Retina (tissue), 1 donor: Measurements from ENCODE around the gene SFMBT1.

Experiments
- DNase-seq: peaks from one replicate; pipeline ENCODE4 v3.0.0-alpha.2; 2016

Gene SFMBT1

DNA sequence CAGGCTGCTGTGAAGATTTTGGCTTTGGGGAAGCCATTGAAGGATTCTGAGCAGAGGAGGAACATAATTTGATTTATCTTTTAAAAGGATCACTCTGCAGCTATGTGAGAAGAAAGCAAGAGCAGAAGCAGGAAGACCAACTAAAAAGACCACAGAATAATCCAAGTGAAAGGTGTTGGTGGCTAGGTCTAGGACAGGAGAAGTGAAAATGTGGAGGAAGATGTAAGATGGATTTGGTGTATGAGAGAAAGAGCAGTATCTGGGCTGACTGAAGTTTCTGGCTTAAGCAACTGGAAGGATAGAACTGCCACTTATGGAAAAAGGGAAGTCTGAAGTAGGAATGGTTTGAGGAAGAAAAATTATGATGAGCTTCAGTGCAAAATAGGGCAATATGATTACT, 62.0 kb downstream of the SFMBT1 start:
- no peak for DNase-seq

DNA sequence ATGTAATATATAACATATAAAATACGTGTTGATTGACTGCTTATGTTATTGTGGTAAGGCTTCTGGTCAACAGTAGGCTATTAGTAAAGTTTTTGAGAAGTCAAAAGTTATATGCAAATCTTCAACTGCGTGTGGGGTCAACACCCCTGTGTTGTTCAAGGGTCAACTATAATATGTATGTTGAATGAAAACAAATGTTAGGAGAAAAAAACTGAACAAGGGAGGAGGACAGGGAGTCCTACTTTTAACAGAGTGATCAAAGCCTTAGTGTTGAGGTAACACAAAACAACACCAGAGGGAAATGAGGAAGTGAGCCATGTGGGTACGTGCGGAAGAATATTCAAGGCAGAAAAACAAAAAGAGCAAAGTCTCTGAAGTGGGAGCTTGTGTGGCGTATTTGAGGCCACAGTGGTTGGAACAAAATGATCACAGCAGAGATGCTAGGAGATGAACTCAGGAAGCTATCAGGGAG, 62.5 kb downstream of the SFMBT1 start:
- DNase-seq = no peak

DNA sequence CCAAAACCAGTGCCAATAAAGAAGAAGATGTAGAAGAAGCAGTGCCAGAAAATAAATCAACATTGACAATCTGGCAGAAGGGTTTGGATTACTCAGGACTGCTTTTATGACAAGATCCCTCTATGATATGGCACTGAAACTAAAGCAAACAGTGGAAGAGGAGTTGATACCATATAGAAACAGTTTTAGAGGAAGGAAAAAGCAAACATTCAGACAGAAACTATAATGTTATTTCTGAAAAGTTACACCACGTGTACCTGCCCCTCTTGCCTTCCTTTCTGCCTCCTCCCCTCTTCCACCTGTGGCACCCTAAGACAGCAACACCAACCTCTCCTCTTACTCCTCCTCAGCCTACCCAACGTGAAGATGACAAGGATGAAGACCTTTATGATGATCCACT, 63.0 kb downstream of the SFMBT1 start:
- no peak for DNase-seq

DNA sequence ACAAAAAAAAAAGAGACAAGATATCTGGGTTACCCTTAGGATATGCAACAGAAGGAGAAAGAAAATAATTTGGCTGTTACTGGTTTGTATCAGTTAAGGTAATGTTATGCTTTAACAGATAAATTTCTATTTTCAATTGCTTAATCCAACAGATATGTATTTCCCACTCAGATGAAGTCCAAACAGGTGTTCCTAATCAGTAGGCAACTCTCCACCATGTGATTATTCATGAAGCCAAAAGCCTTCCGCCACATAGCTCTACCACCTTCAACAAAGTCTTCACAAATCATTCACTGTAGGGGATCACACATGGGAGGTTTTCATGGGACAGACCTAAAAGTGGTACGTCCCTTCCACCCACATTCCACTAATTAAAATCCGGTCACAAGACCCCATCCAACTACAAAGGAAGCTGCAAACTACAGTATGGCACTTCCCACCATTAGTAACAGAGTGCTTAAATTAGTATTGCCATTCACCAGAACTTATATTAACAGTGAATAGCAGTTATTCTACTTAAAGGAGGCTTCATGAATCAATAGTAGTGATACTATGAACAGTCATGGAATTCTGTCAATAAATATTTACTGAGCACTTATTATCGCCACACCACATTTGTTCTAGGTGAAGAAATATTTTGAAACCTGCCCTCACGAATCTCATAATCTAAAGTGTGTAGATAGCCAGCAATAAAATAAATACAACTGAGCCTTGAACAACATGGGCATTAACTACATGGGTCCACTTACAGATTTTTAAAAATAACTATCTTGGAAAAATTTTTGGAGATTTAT, 66.5 kb downstream of the SFMBT1 start:
- DNase-seq = no peak

DNA sequence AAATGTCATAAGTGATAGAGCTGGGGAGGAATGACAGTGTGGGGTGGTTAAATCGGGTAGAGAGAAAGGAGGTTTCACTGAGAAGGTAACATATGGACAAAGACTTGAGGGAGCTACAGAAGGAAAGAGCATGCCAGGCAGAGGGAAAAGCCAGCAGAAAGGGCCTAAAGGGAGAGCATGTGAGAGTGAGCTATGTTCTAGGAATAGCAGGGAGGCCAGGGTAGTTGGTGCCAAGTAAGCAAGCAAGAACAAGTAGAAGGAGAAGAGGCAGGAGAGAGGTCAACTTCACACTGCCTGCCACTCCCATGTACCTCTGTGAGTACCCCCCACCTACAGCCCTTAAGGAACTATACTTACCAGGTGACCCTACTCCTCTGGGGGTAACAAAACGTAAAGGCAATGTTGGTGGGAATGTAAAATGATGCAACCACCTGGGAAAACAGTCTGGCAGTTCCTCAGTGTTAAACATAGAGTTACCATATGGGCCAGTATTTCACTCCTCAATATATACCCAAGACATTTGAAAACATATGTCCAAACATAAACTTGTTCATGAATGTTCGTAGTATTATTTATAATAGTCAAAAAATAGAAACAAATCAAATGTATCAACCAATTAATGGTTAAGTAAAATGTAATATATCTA, 67.6 kb downstream of the SFMBT1 start:
- DNase-seq = no peak

DNA sequence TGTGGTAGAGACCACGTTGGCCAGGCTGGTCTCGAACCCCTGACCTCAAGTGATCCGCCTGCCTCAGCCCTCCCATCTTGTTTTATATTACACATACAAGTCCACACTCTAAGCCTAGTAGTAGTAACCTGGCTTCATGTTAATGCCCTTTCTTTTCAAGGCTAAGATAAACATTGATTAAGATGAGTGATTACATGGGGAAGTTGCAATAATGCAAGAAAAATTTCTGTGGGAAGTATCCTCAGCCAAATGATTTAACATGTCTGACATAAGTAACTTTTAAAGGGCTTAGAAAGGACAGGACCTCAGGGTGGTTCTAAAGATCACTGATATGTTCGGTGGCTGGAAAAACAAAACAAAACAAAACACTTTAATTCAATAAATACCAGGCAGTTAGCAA, 72.1 kb downstream of the SFMBT1 start:
- DNase-seq = no peak

DNA sequence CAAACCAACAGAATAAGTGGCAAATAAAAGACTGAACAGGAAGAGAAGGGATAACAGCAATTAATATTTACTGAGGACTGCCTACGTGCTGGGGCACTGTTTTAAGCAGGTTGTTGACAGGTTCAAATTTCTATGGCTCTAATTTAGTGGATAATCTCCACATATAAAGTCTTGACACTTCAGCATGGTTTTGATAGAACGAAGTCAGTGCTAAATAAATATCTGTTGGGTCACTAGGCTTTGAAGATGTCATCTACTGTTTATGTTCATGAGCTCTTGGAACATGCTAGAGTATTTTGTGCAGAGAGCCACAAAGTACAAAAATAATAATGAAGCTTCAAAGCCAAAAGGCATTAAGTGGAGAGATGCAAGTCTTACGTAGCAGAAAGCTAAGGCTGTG, 74.0 kb downstream of the SFMBT1 start:
- no peak for DNase-seq

DNA sequence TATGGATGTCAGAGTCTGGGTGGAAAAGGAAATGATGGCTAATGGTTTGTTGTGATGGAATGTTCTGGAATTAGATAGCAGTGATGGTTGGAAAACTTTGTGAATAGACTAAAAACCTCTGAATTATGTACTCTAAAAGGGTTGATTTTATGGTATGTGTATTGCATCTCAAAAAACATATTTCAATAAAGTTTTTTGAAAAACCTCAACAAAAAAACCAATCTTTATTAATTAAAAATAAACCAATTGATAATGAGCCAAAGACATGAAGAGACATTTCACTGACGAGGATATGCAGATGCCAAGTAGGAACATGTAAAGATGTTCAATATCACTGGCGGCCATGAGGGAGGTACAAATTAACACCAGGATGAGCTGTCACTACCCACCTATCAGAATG, 78.5 kb downstream of the SFMBT1 start:
- DNase-seq = no peak

DNA sequence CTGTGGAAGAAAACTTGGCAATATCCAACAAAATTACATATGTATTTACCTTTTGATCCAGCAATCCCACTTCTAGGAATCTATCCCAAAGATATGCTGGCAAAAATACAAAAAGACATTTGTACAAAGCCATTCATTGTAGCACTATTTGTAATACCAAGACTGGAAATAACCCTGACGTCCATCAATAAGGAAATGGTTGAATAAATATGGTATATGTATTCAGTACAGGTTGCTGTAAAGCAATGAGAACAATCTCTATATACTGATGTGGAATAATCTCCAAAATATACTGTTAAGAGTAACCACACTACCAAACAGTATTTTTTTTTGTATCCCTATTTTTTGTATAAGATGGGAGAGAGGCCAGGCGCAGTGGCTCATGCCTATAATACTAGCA, 83.7 kb downstream of the SFMBT1 start:
- DNase-seq = no peak

DNA sequence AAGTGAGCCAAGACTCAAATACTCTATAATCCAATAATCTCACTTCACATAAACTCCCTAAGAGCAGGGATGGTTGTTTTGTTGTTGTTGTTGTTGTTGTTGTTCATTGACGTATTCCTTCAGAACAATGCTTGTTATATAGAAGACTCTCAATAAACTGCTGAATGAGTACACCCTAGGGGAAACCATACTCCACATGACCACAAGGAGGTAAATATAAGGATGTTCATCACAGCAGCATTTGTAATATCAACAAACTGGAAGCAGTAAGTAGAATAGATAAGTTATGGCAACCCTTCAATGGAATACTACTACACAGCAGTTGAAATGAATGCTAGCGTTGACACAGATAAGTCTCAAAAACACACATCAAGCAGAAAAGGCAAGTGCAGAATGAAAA, 86.1 kb downstream of the SFMBT1 start:
- no peak for DNase-seq

DNA sequence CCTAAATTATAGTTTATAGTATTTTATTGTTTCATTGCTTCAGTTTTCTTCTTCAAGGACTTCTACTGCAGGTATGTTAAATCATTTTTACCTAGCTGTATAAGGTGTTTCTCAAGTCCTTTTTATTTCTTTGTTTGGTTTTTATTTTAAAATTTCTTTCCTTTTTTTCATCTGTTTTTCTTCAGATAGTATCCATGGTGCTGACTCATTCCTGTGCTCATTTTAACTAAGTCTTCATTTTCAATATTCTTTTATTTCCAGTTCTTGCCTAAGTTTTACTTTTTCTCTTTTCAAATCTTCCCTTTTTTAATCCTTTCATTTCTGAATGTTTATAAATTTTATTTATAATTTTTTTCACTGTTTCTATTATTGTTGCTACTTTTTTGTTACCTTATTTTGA, 106.3 kb downstream of the SFMBT1 start:
- DNase-seq = no peak

DNA sequence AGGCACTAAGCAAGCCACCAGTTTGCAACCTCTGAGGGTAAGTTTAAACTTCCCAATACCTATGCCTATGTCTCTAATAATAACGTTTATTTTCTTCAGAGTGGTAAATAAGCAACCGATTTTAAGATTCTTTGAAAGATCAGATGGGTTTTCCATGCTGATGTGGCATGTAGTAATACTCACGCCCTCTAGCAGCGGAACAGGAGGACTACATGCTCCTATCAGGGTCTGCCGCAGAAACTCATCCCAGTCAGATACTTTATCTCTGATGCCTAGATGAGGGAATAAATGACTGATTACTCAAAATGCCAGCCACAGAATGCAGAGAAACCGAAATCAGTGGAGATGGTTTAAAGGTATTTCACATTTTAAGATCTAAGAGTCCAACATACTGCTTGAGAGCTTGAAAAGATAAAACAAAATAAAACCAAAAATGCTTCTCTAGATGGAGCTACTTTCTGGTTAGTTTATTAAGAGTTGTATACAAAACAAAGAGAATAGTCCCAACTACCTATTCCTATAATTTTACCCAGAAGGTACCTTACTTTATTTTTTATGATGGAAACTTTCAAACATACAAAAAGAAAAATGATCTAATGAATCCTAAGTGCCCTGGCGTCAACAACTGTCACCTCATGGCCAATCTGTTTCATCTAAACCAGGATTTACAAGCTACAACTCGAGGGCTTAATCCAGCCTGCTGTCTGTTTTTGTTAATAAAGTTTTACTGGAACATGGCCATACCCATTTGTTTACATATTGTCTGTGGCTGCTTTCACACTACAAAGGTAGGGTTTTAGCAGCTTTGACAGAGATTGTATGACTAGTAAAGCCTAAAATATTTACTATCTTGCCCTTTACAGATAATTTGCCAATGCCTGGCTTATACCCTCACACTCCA, 111.0 kb downstream of the SFMBT1 start:
- peak; percentile 38 for DNase-seq

DNA sequence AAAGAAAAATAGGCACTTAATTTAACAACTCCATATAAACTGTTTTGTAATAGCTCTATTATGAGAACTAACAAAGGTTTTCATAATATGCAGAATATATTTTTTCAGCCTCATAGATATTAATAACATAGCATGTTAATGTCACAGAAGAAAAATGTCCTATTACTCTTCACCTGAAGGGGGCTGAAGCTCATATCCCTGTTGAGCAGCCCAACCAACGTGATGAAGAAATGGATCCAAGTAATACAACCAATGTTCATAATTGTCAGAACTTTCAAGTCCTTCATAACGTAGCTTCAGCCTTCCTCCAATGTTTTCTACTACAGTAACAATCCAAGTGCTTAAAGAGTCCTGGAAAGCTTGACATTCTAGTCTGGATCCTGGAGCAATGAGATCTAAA, 114.0 kb downstream of the SFMBT1 start:
- no peak for DNase-seq

DNA sequence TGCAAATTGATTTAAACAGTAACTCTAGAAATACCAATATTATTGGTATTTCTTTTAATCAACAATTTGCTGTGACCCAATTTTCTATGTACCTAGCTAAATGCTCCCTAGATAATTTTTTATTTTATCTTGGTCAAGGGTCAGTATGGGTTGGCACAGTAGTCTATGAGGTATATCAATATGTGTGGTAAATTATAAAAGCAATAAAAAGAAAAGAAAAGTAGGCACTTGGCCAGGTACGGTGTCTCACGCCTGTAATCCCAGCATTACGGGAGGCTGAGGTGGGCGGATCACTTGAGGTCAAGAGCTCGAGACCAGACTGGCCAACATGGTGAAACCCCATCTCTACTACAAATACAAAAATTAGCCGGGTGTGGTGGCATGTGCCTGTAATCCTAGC, 114.5 kb downstream of the SFMBT1 start:
- no peak for DNase-seq

DNA sequence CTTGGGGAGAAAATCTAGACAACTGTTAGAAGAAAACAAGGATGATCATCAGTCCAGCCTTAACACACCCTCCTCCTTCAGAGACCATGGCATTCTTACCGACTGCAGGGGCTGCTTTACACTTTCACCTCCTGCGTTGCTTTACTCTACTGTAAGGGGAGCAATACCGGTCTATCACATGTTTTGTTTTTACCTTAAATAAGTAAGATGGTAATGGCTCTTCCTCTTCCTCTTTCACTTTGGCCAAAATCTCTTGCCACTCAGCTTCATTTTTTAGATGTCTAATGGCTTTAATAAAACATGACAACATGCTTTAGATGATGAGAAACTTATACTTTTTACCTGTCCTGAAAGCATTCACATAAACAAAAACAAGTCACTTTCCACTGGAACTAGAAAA, 115.1 kb downstream of the SFMBT1 start:
- DNase-seq = no peak

DNA sequence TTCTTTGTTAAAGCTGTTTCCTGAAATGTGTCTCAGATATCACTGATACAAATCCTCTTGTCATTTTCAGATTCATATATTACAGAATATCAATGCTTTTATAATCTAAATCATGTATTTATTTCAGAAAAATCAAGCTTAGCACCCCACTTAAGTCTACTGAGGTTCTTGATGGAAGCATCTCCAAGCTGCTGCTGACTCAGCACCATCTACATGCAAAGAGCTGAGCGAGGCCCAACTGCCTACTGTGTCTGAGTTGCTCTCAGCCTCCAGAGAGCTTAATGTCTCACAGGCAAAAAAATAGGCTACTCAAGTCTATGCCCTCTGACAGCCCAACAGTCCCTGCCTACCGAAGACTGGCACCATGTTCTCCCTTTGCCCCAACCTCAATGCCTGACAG, 119.3 kb downstream of the SFMBT1 start:
- no peak for DNase-seq

DNA sequence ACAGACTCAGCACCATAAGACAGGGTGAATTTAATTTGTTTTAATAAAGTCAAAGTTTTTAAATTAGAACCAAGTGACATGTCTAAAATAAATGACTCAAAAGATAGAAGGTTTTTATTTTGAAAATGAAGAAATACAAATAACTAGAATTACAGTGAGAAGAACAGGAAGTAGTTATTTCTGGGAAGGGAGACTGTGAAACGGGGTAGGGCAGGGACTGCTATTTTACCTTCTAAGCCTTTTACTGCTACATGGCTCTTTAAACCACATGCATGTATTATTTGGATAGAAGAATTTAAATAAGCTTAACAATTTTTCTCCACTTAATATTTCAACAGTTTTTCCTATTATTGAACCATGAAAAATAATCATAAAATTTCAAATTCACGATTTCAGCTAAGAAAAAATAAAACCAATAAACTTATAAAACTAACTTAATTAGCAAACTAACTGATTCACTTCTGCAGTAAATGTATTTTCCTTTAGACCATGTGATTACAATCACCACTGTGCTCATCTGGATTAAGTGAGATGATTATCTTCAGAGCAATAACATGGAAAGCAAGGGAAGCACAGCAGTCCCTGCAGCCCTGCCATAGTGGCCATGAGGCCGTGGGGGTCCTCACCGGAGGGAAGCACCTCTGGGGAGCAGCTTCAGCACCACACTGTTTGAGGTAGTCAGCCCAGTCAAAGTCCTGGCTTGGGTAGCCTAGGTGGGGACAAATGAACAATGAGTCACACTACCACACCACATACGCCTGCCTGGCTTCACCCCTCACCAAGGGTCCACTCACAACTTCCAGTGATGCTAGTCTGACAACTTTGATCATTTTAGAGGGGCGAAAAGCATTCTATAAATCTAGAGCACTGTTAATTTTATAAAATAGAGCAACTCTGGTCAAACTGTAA, 120.2 kb downstream of the SFMBT1 start:
- DNase-seq = no peak

DNA sequence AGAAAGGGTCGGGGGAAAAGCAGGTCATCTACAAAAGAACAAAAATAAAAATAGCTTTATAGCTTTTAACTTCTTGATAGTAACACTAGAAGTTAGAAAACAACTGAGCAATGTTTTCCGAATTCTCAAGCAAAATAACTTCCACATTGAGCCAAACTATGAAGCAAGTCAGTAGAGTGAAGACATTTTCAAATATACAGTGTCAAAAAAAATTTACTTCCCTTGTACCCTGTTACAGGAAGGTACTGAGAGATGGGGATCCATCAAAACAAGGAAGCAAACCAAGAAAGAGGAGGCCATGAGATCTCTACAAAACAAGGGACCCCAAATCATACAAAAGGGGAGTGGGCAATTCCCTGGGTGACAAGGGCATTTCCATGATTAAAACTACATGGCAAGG, 121.9 kb downstream of the SFMBT1 start:
- no peak for DNase-seq

DNA sequence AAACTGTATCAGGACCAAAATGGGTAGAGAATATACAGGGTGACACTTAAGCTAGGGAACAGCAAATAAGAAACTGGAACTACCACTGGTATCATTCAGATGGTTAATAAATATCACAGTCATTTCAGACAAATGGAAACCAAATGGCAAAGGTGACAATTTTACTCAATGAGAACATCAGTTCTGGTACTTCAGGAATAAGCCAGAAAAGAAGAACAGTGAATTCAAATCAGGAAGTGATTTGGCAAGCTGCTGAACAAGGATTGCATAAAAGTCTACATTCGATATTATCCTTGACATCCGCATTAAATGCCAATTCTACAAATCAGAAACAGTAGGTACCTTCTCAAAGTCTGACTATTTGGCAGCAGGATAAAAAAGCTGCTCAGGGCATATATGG, 125.0 kb downstream of the SFMBT1 start:
- DNase-seq = no peak

DNA sequence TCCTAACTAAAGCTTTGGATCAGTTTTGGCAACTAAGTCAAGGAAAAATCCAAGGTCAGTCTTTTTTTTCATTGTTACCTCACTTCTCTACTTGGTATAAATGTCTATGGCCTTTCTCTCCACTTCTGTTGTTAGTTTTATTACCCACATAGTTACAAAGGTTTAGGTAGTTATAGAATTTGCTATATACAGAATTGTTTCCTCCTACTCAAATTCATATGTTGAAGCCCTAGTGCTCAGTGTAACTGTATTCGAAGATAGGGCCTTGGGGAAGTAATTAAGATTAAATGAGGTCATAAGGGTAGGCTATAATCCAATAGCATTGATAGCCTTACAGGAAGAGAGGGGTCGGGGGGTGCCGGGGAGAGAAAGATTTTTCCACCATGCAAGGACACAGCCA, 128.8 kb downstream of the SFMBT1 start:
- DNase-seq = no peak

DNA sequence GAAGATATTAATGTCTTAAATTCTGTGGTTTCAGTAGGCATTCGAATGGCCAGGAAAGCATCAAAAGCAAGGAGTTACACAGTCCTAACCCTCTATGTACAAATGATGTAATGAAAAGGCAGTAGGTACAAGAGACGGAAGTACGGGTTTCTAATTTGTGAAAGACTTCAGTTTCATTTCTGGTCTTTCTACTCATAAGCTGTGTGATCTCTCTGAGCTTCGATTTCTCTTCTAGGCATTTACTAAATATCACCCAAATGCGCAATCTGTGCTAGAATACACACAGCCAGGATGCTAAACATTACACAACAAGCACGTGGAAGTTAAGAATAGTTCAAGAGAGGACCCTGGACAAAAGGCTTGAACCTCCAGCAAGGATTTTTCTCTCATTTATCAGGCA, 130.6 kb downstream of the SFMBT1 start:
- DNase-seq = no peak

DNA sequence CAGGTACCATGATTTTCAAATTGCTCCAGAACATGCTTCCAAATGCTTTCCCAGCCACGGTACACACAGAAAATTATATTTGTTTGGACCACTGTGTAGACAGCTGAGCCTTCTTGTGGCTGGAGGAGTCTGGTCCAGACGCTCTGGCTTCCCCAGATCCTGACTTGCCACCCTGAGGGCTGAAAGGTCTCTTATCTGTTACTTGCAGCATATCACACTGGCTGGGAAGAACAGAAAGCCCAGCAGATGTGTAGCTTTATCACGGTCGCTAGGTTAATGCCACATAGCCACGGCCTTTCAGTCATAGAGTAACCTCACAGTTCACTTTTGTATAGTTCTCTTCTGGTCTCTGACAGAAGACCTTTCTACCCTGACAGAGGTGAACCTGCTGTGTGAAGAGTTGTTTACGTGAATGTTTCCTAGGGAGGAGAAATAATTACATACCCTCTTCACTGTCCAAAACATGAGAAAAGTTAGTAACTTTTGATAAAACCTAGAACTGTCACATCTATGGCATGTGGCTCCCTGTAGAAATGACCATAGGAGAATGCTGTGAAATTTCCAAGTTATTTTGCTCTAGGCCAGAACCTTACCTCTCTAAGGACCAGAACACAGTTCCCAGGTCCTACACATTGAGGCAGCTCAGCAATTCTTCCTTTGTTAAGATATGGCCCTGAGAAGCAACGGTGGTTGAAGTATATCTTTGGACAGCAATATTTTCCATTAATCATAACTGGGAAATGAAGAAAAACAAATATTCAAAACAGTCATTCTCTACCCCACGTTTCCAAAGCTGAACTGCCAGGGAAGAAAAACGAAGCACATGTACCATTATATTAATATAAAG, 132.8 kb downstream of the SFMBT1 start:
- no peak for DNase-seq
